PFSK-1 (cell line): ENCODE measurements around the gene LRRC70.

Experiments
- FOXP2 ChIP-seq: optimal IDR thresholded peaks from 2 replicates; pipeline ENCODE3; 2011; ENCODE audit warnings: borderline replicate concordance, control low read depth, inconsistent platforms; ENCODE audit not compliant: insufficient read depth; ENCODE audit errors: extremely low read length, extremely low read depth
- POLR2AphosphoS5 ChIP-seq: IDR thresholded peaks from 2 replicates; pipeline ENCODE4 v1.6.1; 2012; ENCODE audit warnings: low read depth, mild to moderate bottlenecking, control low read depth, low read length, moderate library complexity
- SIN3A ChIP-seq: IDR thresholded peaks from 2 replicates; pipeline ENCODE4 v1.6.1; 2012; ENCODE audit warnings: mild to moderate bottlenecking, low read length, moderate library complexity, borderline replicate concordance; ENCODE audit not compliant: insufficient read depth
- TAF1 ChIP-seq: IDR thresholded peaks from 2 replicates; pipeline ENCODE4 v1.6.1; 2012; ENCODE audit warnings: low read length, control low read depth, borderline replicate concordance; ENCODE audit not compliant: insufficient read depth
- TF ChIP-seq, protein P1 (sequence below), 2 experiments: IDR thresholded peaks; 2 replicates each; pipeline versions ENCODE4 v1.6.1 to v1.8.0; 2011 to 2012; ENCODE audit warnings: low read depth in 2 of 2, low read length in 2 of 2, control low read depth in 1 of 2, inconsistent platforms in 1 of 2, mild to moderate bottlenecking in 1 of 2, moderate library complexity in 1 of 2; ENCODE audit not compliant: insufficient read depth in 1 of 2

LRRC70 gene

DNA sequence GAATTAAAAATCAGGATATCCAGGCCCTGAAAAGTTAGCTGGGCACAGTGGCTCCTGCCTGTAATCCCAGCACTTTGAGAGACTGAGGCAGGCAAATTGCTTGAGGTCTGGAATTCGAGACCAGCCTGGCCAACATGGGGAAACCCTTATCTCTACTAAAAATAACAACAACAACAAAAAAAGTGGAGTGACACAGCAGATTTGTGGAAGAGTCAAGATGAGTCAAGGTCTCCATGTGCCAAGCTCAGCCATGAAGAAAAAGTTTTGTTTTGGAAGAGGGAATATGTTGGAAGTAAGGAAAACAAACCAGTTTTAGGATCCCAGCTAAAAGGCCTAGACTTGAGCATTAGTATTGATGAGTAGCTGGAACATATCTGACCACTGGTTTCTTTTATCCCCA, 14.7 kb downstream of the LRRC70 start:
- TF ChIP-seq, protein P1, sequence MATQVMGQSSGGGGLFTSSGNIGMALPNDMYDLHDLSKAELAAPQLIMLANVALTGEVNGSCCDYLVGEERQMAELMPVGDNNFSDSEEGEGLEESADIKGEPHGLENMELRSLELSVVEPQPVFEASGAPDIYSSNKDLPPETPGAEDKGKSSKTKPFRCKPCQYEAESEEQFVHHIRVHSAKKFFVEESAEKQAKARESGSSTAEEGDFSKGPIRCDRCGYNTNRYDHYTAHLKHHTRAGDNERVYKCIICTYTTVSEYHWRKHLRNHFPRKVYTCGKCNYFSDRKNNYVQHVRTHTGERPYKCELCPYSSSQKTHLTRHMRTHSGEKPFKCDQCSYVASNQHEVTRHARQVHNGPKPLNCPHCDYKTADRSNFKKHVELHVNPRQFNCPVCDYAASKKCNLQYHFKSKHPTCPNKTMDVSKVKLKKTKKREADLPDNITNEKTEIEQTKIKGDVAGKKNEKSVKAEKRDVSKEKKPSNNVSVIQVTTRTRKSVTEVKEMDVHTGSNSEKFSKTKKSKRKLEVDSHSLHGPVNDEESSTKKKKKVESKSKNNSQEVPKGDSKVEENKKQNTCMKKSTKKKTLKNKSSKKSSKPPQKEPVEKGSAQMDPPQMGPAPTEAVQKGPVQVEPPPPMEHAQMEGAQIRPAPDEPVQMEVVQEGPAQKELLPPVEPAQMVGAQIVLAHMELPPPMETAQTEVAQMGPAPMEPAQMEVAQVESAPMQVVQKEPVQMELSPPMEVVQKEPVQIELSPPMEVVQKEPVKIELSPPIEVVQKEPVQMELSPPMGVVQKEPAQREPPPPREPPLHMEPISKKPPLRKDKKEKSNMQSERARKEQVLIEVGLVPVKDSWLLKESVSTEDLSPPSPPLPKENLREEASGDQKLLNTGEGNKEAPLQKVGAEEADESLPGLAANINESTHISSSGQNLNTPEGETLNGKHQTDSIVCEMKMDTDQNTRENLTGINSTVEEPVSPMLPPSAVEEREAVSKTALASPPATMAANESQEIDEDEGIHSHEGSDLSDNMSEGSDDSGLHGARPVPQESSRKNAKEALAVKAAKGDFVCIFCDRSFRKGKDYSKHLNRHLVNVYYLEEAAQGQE (IDR thresholded peaks at IDR 0.05; ENCODE audit: insufficient read depth in 1 of 2, low read depth in 2 of 2, low read length in 2 of 2) = no peak
- TF ChIP-seq SIN3A (no peak), FOXP2 (no peak), POLR2AphosphoS5 (no peak), TAF1 (no peak)

DNA sequence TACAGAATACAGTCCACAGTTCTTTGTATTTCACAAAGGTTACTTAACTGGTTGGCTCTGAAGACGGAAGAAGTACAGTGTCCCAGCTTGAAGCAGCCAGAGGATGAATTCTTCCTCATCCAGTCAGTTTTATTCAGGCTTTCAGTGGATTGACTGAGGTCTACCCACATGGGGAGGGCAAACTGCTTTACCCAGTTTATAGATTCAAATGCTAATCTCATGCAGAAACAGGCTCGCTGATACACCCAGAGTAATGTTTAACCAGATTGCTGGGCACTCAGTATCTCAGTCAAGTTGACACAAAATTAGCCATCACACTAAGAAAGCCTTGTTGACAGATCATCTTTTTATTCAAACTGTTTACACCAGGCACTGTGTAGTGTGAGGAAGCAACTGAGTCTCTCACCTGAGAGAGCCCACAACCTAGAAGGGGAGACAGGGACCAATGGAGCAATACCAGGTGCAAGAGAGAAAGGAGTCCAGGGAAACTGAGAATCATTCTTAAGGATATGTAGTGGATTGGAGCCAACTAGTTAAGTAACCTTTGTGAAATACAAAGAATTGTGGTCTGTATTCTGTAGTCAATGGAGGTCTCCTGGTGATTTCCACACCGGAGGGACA, 15.9 kb downstream of the LRRC70 start:
- TF ChIP-seq, protein P1 (IDR thresholded peaks at IDR 0.05; ENCODE audit: insufficient read depth in 1 of 2, low read depth in 2 of 2, low read length in 2 of 2) = no peak
- TF ChIP-seq FOXP2 (no peak), TAF1 (no peak), SIN3A (no peak), POLR2AphosphoS5 (no peak)

DNA sequence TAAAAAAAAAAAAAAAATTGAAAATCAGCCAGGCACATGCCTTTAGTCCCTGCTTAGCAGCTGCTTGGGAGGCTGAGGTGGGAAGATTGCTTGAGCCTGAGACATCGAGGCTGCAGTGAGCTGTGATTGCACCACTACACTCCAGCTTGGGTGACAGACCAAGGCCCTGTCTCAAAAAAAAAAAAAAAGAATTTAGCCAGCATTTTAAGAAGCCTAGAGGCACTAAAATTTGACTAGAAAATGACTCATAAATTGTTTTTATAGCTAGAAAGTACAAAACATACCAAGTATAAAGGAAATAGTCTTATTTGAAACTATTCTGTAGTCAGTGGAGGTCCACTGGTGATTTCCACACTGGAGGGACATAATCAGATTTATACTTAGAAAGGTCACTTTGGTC, 17.5 kb downstream of the LRRC70 start:
- TF ChIP-seq SIN3A (no peak), FOXP2 (no peak), TAF1 (no peak), POLR2AphosphoS5 (no peak)
- TF ChIP-seq, protein P1 (IDR thresholded peaks at IDR 0.05; ENCODE audit: insufficient read depth in 1 of 2, low read depth in 2 of 2, low read length in 2 of 2) = no peak

DNA sequence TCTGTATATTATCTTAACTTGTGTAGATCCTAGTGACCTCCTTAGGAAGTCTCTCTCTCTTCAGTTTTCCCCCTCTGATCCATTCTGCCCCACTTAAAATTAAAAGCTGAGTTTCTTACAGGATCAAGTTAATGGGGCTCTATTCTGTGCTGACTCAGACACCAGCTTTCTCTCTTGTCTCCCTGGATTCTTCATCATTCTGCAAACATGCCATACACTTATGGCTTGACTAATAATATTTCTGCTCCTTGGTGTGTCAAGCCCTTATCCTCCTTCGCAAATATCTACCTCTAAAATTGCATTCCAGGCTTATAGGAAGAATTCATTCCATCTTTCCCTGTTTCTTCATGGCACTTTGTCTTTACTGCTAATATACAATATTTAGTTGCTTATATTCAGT, 18.1 kb downstream of the LRRC70 start:
- no peak for TF ChIP-seq FOXP2
- no peak for TF ChIP-seq POLR2AphosphoS5

DNA sequence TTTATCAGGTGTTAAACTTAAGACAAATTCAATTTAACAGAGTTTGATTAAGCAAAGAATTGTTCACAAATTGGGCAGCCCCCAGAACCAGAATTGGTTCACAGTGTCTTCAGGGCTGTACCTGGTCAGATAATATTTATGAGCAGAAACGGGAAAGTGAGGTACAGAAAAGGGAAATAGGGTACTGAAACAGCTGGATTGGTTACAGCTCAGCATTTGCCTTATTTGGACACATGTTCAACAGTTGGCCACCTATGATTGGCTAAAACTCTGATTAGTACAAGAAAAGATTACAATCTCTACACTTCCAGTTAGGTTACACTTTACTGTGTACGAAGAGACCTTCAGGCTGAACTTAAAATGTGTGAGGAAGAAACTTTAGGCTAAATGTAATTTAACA, 18.7 kb downstream of the LRRC70 start:
- TF ChIP-seq SIN3A (no peak), POLR2AphosphoS5 (no peak), TAF1 (no peak), FOXP2 (no peak)
- TF ChIP-seq, protein P1 (IDR thresholded peaks at IDR 0.05; ENCODE audit: insufficient read depth in 1 of 2, low read depth in 2 of 2, low read length in 2 of 2) = no peak
